ENCODE data around the gene SLC25A26.
"Not testable (repeated sequence)": the region's sequence is repeated elsewhere in the genome, so short reads cannot be mapped to it uniquely, and the experiment has no call there.

SLC25A26 gene

GRCh38 chr3:66220602-66221377 is at the start of gene SLC25A26:
Gene SLC25A26 (plus strand): TSS chr3:66221001. CDS start chr3:66221095, 94 bp downstream.
- peak; percentile 88 to 91 for DNase-seq (ENCODE audit: low read depth in 2 of 2)

GRCh38 chr3:66172394-66172793 is 48.4 kb upstream of the SLC25A26 start:
- DNase-seq (ENCODE audit: low read depth in 2 of 2): no peak

- DNase-seq (ENCODE audit: low read depth in 2 of 2): no peak
Measured at GRCh38 chr3:66177026-66177425, 43.8 kb upstream of the SLC25A26 start.

GRCh38 chr3:66178206-66178605 is 42.6 kb upstream of the SLC25A26 start:
- no peak for DNase-seq (ENCODE audit: low read depth in 2 of 2)

GRCh38 chr3:66179793-66180192 is 41.0 kb upstream of the SLC25A26 start:
- DNase-seq (ENCODE audit: low read depth in 2 of 2): no peak

GRCh38 chr3:66181764-66182163 is 39.0 kb upstream of the SLC25A26 start:
- DNase-seq (ENCODE audit: low read depth in 2 of 2): no peak

GRCh38 chr3:66182246-66182645 is 38.6 kb upstream of the SLC25A26 start:
- DNase-seq (ENCODE audit: low read depth in 2 of 2): no peak

- no peak for DNase-seq (ENCODE audit: low read depth in 2 of 2)
Measured at GRCh38 chr3:66186545-66186944, 34.3 kb upstream of the SLC25A26 start.

- DNase-seq (ENCODE audit: low read depth in 2 of 2): peak; percentile 22 to 26
Measured at GRCh38 chr3:66195347-66195783, 25.4 kb upstream of the SLC25A26 start.

- no peak for DNase-seq (ENCODE audit: low read depth in 2 of 2)
Measured at GRCh38 chr3:66196633-66197032, 24.2 kb upstream of the SLC25A26 start.

GRCh38 chr3:66198437-66199088 is 22.2 kb upstream of the SLC25A26 start:
- no peak for DNase-seq (ENCODE audit: low read depth in 2 of 2)

- no peak for DNase-seq (ENCODE audit: low read depth in 2 of 2)
Measured at GRCh38 chr3:66199089-66199473, 21.7 kb upstream of the SLC25A26 start.

- DNase-seq (ENCODE audit: low read depth in 2 of 2): no peak
Measured at GRCh38 chr3:66200147-66200546, 20.7 kb upstream of the SLC25A26 start.

- no peak for DNase-seq (ENCODE audit: low read depth in 2 of 2)
Measured at GRCh38 chr3:66200786-66201185, 20.0 kb upstream of the SLC25A26 start.

- DNase-seq (ENCODE audit: low read depth in 2 of 2): no peak
Measured at GRCh38 chr3:66203275-66203674, 17.5 kb upstream of the SLC25A26 start.

GRCh38 chr3:66206806-66207205 is 14.0 kb upstream of the SLC25A26 start:
- DNase-seq (ENCODE audit: low read depth in 2 of 2): no peak

- no peak for DNase-seq (ENCODE audit: low read depth in 2 of 2)
Measured at GRCh38 chr3:66208189-66208588, 12.6 kb upstream of the SLC25A26 start.

GRCh38 chr3:66210687-66211295 is 10.0 kb upstream of the SLC25A26 start:
- DNase-seq (ENCODE audit: low read depth in 2 of 2): no peak

GRCh38 chr3:66211779-66212178 is 9.0 kb upstream of the SLC25A26 start:
- no peak for DNase-seq (ENCODE audit: low read depth in 2 of 2)

- no peak for DNase-seq (ENCODE audit: low read depth in 2 of 2)
Measured at GRCh38 chr3:66215106-66215505, 5.7 kb upstream of the SLC25A26 start.

GRCh38 chr3:66220066-66220465 is 735 bp upstream of the SLC25A26 start:
- no peak for DNase-seq (ENCODE audit: low read depth in 2 of 2)

- DNase-seq (ENCODE audit: low read depth in 2 of 2): no peak
Measured at GRCh38 chr3:66224220-66224619, 3.4 kb downstream of the SLC25A26 start.

GRCh38 chr3:66226093-66226492 is 5.3 kb downstream of the SLC25A26 start:
- DNase-seq (ENCODE audit: low read depth in 2 of 2): not testable (repeated sequence)

Data from fibroblast of skin of left quadriceps (primary cell).